K562 (cell line): ENCODE results near the gene LRP1. TPM values are rescaled to one million over a fixed set of nuclear protein-coding genes. Genes with fewer than 3 reads are reported as not detected.

Experiments used
- ATF2 ChIP-seq: sonication (generic); formaldehyde crosslinking; IDR thresholded peaks from 2 replicates; pipeline ENCODE4 v1.8.1; 2022; ENCODE audit warnings: missing genetic modification reagents
- ATF7 ChIP-seq: fragments of 450-650 bp; IDR thresholded peaks from 2 replicates; pipeline ENCODE4 v1.7.1; 2014; ENCODE audit warnings: mild to moderate bottlenecking, moderate library complexity
- BCL6 ChIP-seq: fragments of 250-450 bp; sonication (Bioruptor Pico); IDR thresholded peaks from 2 replicates; pipeline ENCODE4 v1.4.0; 2020
- CBX3 ChIP-seq, 2 experiments: IDR thresholded peaks; 1 replicate in 1 of 2; 2 replicates in 1 of 2; pipeline ENCODE4 v1.6.1; 2012; ENCODE audit warnings: inconsistent platforms in 2 of 2, low read length in 2 of 2, borderline replicate concordance in 1 of 2, control low read depth in 1 of 2
- CREB3 ChIP-seq: fragments of 450-650 bp; conservative IDR thresholded peaks from 2 replicates; pipeline ENCODE4 v1.6.1; 2016; ENCODE audit warnings: missing genetic modification characterization, low read depth, mild to moderate bottlenecking, missing compliant biosample characterization, moderate library complexity
- E2F8 ChIP-seq: fragments of 450-650 bp; IDR thresholded peaks from 2 replicates; pipeline ENCODE4 v1.7.1; 2018; ENCODE audit warnings: mild to moderate bottlenecking, low read depth; ENCODE audit not compliant: partially characterized antibody
- ETV6 ChIP-seq, 3 experiments: fragments of 150-350 bp in 1 of 3; sonication (generic) in 1 of 3; formaldehyde crosslinking in 1 of 3; IDR thresholded peaks; 2 replicates each; pipeline versions ENCODE4 v1.6.1 to v1.8.0; 2014 to 2022; ENCODE audit warnings: borderline replicate concordance in 2 of 3, low read depth in 2 of 3, antibody characterized with exemption in 1 of 3, low read length in 1 of 3, mild to moderate bottlenecking in 1 of 3, missing genetic modification reagents in 1 of 3
- JUNB ChIP-seq: fragments of 450-650 bp; formaldehyde crosslinking; conservative IDR thresholded peaks from 2 replicates; pipeline ENCODE4 v1.4.0; 2020; ENCODE audit warnings: mild to moderate bottlenecking
- NBN ChIP-seq: fragments of 450-650 bp; IDR thresholded peaks from 2 replicates; pipeline ENCODE4 v1.6.1; 2016; ENCODE audit warnings: low read depth, mild to moderate bottlenecking
- POLR2H ChIP-seq: IDR thresholded peaks from 2 replicates; pipeline ENCODE4 v1.6.1; 2016; ENCODE audit warnings: missing genetic modification characterization, low read depth, mild to moderate bottlenecking, control low read depth, missing compliant biosample characterization, moderate library complexity
- SAFB ChIP-seq: fragments of 200-400 bp; formaldehyde crosslinking; IDR thresholded peaks from 2 replicates; pipeline ENCODE4 v1.6.1; 2017; ENCODE audit warnings: low read depth, low read length, borderline replicate concordance
- SAFB2 ChIP-seq: fragments of 200-400 bp; formaldehyde crosslinking; IDR thresholded peaks from 2 replicates; pipeline ENCODE4 v1.6.1; 2018; ENCODE audit warnings: borderline replicate concordance, low read length, low read depth, moderate library complexity; ENCODE audit not compliant: severe bottlenecking
- SMAD4 ChIP-seq: fragments of 250-450 bp; sonication (Bioruptor Pico); conservative IDR thresholded peaks from 2 replicates; pipeline ENCODE4 v1.8.0; 2021; ENCODE audit warnings: inconsistent platforms, mild to moderate bottlenecking, moderate library complexity
- TBP ChIP-seq: optimal IDR thresholded peaks from 2 replicates; pipeline ENCODE3; 2011; ENCODE audit warnings: low read depth, low read length, improper control_type of control experiment
- ZMIZ1 ChIP-seq, 2 experiments: fragments of 150-350 bp in 1 of 2; IDR thresholded peaks; 2 replicates each; pipeline ENCODE4 v1.6.1; 2012 to 2016; ENCODE audit warnings: low read depth in 2 of 2, low read length in 2 of 2, mild to moderate bottlenecking in 1 of 2, moderate library complexity in 1 of 2
- polyA plus RNA-seq, 8 experiments: library from polyadenylated mRNA; depleted of rRNA in 4 of 8; stranded (reverse) in 5 of 8; unstranded in 3 of 8; fragments of >200 nt; fragmentation: Nextera tagmentation in 2 of 8; fragmentation: Illumina TruSeq in 1 of 8; extraction: Ambion mirVana in 2 of 8; extraction: Trizol in 1 of 8; gene quantifications; 2 replicates each; pipeline versions ENCODE4 v1.2.1 to v1.2.3, GENCODE V29; 2011 to 2014; ENCODE audit warnings: inconsistent platforms in 1 of 8, missing spikeins in 1 of 8
- total RNA-seq, 7 experiments: library from RNA; depleted of rRNA in 6 of 7; stranded (reverse); fragments of >200 nt in 6 of 7; fragmentation: Illumina TruSeq in 2 of 7; extraction: Trizol in 2 of 7; gene quantifications; 2 replicates each; pipeline versions ENCODE4 v1.2.1 to v1.2.3, GENCODE V29; 2011 to 2021; ENCODE audit warnings: low replicate concordance in 1 of 7

LRP1 gene
- total and polyA plus RNA-seq, 9 of the 15 experiments (the other 6 are each of a cell fraction or from before 2014, with no cell fraction given), result 0.04 to 0.64 (median 0.19) TPM; not detected in 2

- TF ChIP-seq CBX3 (IDR thresholded peaks at IDR 0.05; ENCODE audit: borderline replicate concordance in 1 of 2, low read length in 2 of 2) (peak in 1 of 2 experiments; percentile 57; a peak in 1 of 3 replicates), NBN (peak; percentile 38; the same call in 1 of the 2 replicates), SAFB2 (no peak), SMAD4 (CRISPR knock-in tag) (peak; percentile 15; the same call in 1 of the 2 replicates), E2F8 (no peak), JUNB (CRISPR knock-in tag) (no peak), ZMIZ1 (IDR thresholded peaks at IDR 0.05; ENCODE audit: low read depth in 2 of 2, low read length in 2 of 2) (no peak), CREB3 (tag) (no peak), SAFB (0 out of 2 replicates have a peak, but pooled peaks have one; percentile 53), TBP (peak; percentile 92), BCL6 (no peak), ATF2 (CRISPR knock-in tag) (no peak), POLR2H (0 out of 2 replicates have a peak, but pooled peaks have one; percentile 20), ATF7 (peak; percentile 63; the same call in 1 of the 2 replicates), ETV6 (IDR thresholded peaks at IDR 0.05; ENCODE audit: borderline replicate concordance in 1 of 2, low read depth in 2 of 2, low read length in 1 of 2) (no peak), ETV6 (CRISPR knock-in tag; IDR thresholded peaks at IDR 0.05; ENCODE audit: borderline replicate concordance) (no peak)
Measured at GRCh38 chr12:57238854-57239554, 110.7 kb downstream of the LRP1 start (continued).
